AG20443 (cell line): Measurements from ENCODE around the gene SMIM17.
"Not testable (repeated sequence)": the region's sequence is repeated elsewhere in the genome, so short reads cannot be mapped to it uniquely, and the experiment has no call there.

Experiments used
- DNase-seq: peaks from one replicate; pipeline ENCODE4 v3.0.0; 2012; ENCODE audit warnings: low spot score, mixed read lengths

SMIM17 gene

GRCh38 chr19:56660381-56661107 is 17.6 kb downstream of the SMIM17 start:
- no peak for DNase-seq

- DNase-seq = no peak
Observed at GRCh38 chr19:56661248-56661647, 18.3 kb downstream of the SMIM17 start.

- DNase-seq = no peak
Observed at GRCh38 chr19:56663931-56664500, 21.1 kb downstream of the SMIM17 start.

GRCh38 chr19:56664511-56664910 is 21.6 kb downstream of the SMIM17 start:
- DNase-seq = no peak

- no peak for DNase-seq
Observed at GRCh38 chr19:56667311-56667870, 24.4 kb downstream of the SMIM17 start.

- no peak for DNase-seq
Observed at GRCh38 chr19:56668676-56669075, 25.7 kb downstream of the SMIM17 start.

GRCh38 chr19:56670401-56670960 is 27.5 kb downstream of the SMIM17 start:
- no peak for DNase-seq

- no peak for DNase-seq
Observed at GRCh38 chr19:56670961-56671612, 28.1 kb downstream of the SMIM17 start.

- peak; percentile 65 for DNase-seq
Observed at GRCh38 chr19:56671613-56671994, 28.6 kb downstream of the SMIM17 start, which contains the start of gene ZNF835. Gene ZNF835 (minus strand): TSS chr19:56671757. CDS start chr19:56665198, 6,559 bp downstream.

- DNase-seq = not testable (repeated sequence)
Observed at GRCh38 chr19:56672610-56673009, 29.7 kb downstream of the SMIM17 start.

GRCh38 chr19:56678205-56678604 is 35.2 kb downstream of the SMIM17 start:
- no peak for DNase-seq

GRCh38 chr19:56681702-56682101 is 38.7 kb downstream of the SMIM17 start:
- DNase-seq = no peak

- no peak for DNase-seq
Observed at GRCh38 chr19:56683116-56683515, 40.2 kb downstream of the SMIM17 start.

- DNase-seq = no peak
Observed at GRCh38 chr19:56687031-56687430, 44.1 kb downstream of the SMIM17 start.

- DNase-seq = no peak
Observed at GRCh38 chr19:56689198-56689597, 46.2 kb downstream of the SMIM17 start.

- DNase-seq = no peak
Observed at GRCh38 chr19:56690670-56691069, 47.7 kb downstream of the SMIM17 start.

GRCh38 chr19:56692206-56692895 is 49.4 kb downstream of the SMIM17 start:
- no peak for DNase-seq

- no peak for DNase-seq
Observed at GRCh38 chr19:56699552-56699951, 56.6 kb downstream of the SMIM17 start.

- no peak for DNase-seq
Observed at GRCh38 chr19:56701895-56702294, 58.9 kb downstream of the SMIM17 start.

- no peak for DNase-seq
Observed at GRCh38 chr19:56705939-56706338, 63.0 kb downstream of the SMIM17 start.
